GM12872 (cell line): ENCODE results near the gene BMPER.

Experiments used
- TF ChIP-seq, protein P1 (sequence below): IDR thresholded peaks from 3 replicates; pipeline ENCODE4 v1.5.1; 2011; ENCODE audit warnings: low read depth, mild to moderate bottlenecking, low read length, moderate library complexity; ENCODE audit not compliant: insufficient read depth

The BMPER gene

DNA sequence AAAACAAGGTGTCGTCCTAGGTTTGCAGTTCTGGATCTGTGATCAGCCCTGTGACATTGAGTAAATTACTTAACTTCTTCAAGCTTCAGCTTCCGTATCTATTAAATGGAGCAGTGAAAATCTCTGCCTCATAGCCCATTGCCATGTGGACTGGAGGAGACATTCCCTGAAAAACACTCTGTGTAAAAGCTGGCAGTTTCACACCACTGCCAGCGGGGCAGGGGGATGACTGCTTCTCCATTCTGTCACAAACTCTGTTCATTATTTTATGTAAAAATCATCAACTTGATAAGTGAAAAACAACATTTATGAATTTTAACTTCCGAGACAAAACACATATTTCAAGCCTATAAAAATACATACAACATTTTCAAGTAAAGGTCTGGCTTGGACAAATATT, 234.7 kb downstream of the BMPER start:
- TF ChIP-seq, protein P1, sequence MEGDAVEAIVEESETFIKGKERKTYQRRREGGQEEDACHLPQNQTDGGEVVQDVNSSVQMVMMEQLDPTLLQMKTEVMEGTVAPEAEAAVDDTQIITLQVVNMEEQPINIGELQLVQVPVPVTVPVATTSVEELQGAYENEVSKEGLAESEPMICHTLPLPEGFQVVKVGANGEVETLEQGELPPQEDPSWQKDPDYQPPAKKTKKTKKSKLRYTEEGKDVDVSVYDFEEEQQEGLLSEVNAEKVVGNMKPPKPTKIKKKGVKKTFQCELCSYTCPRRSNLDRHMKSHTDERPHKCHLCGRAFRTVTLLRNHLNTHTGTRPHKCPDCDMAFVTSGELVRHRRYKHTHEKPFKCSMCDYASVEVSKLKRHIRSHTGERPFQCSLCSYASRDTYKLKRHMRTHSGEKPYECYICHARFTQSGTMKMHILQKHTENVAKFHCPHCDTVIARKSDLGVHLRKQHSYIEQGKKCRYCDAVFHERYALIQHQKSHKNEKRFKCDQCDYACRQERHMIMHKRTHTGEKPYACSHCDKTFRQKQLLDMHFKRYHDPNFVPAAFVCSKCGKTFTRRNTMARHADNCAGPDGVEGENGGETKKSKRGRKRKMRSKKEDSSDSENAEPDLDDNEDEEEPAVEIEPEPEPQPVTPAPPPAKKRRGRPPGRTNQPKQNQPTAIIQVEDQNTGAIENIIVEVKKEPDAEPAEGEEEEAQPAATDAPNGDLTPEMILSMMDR: no peak

GRCh38 chr7:34143402-34143801, 238.1 kb downstream of the BMPER start:
- TF ChIP-seq, protein P1: no peak

DNA sequence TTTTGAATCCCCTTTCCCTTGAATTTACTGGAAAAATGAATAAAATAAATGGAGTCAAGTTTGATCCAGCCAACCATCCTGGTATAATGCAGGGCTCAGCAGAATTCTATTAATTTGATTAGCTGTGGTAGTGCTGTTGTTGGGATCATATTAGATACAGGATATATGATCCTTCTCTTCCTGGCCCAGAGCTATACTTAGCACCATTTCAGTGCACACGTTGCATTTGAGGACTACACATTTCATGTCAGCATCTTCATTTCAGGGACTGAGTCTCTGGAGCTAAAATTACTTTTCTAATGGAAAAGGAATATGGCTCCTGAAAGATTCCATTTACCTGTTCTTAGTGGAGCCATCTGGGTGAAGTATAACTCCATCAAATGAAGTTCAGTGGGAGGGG, 240.3 kb downstream of the BMPER start:
- TF ChIP-seq, protein P1: no peak

GRCh38 chr7:34153656-34154270, 248.4 kb downstream of the BMPER start:
- TF ChIP-seq, protein P1: no peak

DNA sequence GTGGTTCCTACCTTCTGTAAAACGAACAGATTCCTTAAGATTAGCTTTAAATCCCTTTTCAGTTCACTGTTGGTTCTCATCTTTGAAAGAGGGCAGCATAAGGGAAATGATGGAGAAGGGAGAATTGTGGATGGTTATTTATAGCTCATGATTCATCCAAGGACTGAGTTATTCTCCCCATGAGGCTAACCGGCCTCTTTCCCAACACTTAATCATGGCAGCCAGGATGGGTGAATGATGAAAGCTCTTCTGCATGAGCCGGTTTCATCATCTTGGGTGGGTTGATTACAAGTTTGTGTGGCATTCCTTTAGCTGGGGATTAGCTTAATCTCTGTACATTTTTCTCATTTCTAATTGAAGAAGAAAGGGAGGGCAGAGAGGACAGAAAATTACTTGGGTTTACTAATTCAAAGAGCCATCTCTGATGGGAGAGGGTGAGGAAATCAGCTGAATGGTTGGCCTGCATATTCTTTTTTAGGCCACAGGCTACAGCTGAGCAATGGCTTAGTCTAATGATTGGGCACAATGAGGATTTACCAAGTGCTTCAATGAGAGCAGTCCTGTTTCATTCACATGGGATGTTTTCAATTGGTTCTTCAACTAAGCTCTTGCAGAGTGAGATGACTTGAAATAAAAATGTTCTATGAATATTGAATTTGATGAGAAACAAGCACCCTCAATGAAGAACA, 250.0 kb downstream of the BMPER start:
- TF ChIP-seq, protein P1: no peak

DNA sequence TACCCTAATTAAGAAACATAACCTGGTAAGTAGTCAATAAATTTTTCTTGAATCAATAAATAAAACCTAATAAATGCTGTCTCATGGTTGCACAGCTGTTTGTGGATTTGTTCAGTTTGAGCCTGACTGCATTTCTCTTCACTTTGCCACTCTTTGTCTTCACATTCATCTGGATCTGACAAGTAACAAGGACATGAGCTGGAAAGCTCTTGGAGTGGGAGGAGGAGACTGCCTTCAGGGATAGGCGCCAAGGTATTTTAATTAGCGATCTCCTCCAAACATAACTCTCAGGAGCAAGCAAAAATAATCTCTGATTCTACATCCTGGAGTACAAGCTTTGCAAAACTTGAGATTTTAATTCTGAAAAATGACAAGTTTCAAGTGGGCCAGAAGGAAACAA, 251.0 kb downstream of the BMPER start:
- TF ChIP-seq, protein P1: no peak

DNA sequence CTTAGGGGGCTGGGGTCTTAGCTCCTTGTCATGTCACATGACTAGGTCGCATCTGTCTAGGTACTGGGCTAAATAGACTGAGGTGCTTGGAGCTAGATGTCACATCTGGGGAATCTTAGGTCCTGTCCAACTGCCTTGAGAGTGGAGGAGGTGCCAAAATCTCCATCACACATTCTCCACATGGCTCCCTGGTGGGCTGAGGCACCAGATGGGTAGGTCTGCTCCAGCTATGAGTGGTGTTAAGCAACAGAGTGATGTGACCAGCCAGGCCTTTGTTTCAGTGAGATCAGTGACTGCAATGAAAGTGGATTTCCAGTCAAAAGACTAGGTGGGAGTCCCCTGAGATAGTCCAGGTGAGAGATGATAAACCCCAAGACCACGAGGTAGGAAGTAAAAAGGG, 251.8 kb downstream of the BMPER start:
- TF ChIP-seq, protein P1: no peak
